Spleen (tissue), 7 donors: ENCODE results near the gene EVI2B.

ENCODE experiments used
- POLR2A ChIP-seq, 3 donors: fragments of 450-650 bp; IDR thresholded peaks; one replicate each; pipeline ENCODE4 v1.5.1; 2017; ENCODE audit warnings: antibody characterized with exemption in 3 of 3, mild to moderate bottlenecking in 1 of 3
- TF ChIP-seq, protein P1 (sequence below), 11 experiments: fragments of 200-600 bp in 7 of 11; fragments of 450-650 bp in 4 of 11; sonication (generic) in 4 of 11; IDR thresholded peaks in 8 of 11; conservative IDR thresholded peaks in 3 of 11; 1 replicate in 7 of 11; 2 replicates in 4 of 11; pipeline versions ENCODE4 v1.4.0 to v1.8.0; 2016 to 2021; ENCODE audit warnings: antibody characterized with exemption in 11 of 11, inconsistent platforms in 4 of 11, mild to moderate bottlenecking in 1 of 11
- donor health status: DM: no; HTN: no; CAD: no; lungs with moderate emphysema.
- donor health status: DM: no; HTN: no; CAD: no.
- donor health status: DM: no; HTN: no; CAD: no.

DNA sequence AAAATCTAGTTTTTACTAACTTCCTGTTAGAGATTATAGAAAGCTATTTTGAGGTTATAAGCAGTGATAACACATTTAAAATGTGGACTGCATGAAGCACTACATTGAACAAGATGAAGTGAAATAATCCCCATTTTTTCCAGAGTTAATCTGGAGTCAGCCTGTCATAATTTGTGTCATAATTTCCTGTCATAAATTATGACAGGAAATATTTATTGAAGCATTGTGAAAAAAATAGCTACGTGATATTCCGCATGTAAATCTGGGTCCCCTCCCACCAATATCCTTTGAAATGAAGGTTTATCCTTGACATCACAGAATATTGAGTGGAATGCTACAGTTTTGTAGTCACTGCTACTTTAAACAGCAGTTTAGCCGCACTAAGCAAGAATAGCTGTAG lies 56.9 kb downstream of the EVI2B start:
- TF ChIP-seq, protein P1, sequence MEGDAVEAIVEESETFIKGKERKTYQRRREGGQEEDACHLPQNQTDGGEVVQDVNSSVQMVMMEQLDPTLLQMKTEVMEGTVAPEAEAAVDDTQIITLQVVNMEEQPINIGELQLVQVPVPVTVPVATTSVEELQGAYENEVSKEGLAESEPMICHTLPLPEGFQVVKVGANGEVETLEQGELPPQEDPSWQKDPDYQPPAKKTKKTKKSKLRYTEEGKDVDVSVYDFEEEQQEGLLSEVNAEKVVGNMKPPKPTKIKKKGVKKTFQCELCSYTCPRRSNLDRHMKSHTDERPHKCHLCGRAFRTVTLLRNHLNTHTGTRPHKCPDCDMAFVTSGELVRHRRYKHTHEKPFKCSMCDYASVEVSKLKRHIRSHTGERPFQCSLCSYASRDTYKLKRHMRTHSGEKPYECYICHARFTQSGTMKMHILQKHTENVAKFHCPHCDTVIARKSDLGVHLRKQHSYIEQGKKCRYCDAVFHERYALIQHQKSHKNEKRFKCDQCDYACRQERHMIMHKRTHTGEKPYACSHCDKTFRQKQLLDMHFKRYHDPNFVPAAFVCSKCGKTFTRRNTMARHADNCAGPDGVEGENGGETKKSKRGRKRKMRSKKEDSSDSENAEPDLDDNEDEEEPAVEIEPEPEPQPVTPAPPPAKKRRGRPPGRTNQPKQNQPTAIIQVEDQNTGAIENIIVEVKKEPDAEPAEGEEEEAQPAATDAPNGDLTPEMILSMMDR (IDR thresholded peaks at IDR 0.05 in 8 of 11, conservative IDR thresholded peaks at IDR 0.05 in 3 of 11): no peak
- no peak for TF ChIP-seq POLR2A (IDR thresholded peaks at IDR 0.05)
